Measurements from ENCODE around the gene EYA2. TPM values are rescaled to one million over a fixed set of nuclear protein-coding genes. Genes with fewer than 3 reads are reported as not detected.

The EYA2 gene
- polyA plus RNA-seq, 3 donors: 0.04 to 0.16 TPM; not detected in 1

DNA sequence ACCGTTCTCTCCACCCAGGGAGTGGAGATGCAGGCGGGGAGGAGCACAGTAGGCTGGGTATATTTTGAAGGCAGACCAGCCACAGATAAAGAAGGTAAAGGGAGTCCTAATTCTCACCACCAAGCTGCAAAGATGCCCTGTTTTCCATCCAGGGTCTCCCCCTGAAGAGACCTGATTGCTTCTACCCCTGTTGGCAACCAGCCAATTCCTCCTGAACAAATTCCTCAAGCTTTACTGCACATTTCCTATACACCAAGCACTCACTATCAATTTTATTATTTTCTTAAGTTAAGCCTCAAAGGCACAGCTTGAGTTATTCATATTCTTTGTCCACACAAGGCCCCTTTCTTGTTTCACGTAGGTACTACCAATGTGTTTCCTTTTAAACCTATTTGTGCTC lies 214.4 kb downstream of the EYA2 start:
- Histone ChIP-seq H3K36me3 (replicated peaks in 1 of 2; ENCODE audit: control insufficient read depth in 1 of 2, insufficient read depth in 2 of 2, low read length in 2 of 2) (no peaks in the 10 kb centered on the region), H3K27me3 (ENCODE audit: control insufficient read depth in 2 of 2, insufficient read depth in 2 of 2, low read length in 2 of 2) (no peaks in the 10 kb centered on the region), H3K9ac (ENCODE audit: insufficient read depth, low read length, poor library complexity, severe bottlenecking) (no peak overlapping the region), H3K79me2 (ENCODE audit: insufficient read depth, low read length) (no peaks in the 10 kb centered on the region), H4K20me1 (ENCODE audit: insufficient read depth, low read length) (no peaks in the 10 kb centered on the region), H2AFZ (ENCODE audit: insufficient read depth, low read depth, low read length, poor library complexity, severe bottlenecking) (no peak overlapping the region), H3K4me1 (ENCODE audit: control insufficient read depth in 1 of 2, insufficient read depth in 2 of 2, low read length in 2 of 2) (peaks cover 8 to 12% of the 10 kb centered on the region in 2 donors), H3K4me3 (replicated peaks in 1 of 3; ENCODE audit: low read depth in 2 of 3, low read length in 3 of 3) (no peak overlapping the region), H3K27ac (ENCODE audit: low read depth in 1 of 2, low read length in 2 of 2) (no peak overlapping the region), H3K9me3 (replicated peaks in 1 of 2; ENCODE audit: control insufficient read depth in 1 of 2, insufficient read depth in 1 of 2, low read length in 2 of 2) (peaks cover 15 to 40% of the 10 kb centered on the region in 2 donors), H3K4me2 (replicated peaks; ENCODE audit: extremely low read depth, low read length, poor library complexity, severe bottlenecking) (no peak overlapping the region)
- Mint-ChIP-seq H3K27ac (no peak overlapping the region), H3K36me3 (no peaks in the 10 kb centered on the region), H3K4me1 (peaks cover 9% of the 10 kb centered on the region), H3K27me3 (ENCODE audit: low read depth in 3 of 3) (peaks cover 7 to 11% (median 7%) of the 10 kb centered on the region in 3 donors), H3K9me3 (peaks cover 11 to 49% (median 34%) of the 10 kb centered on the region in 7 donors), H3K4me3 (no peak overlapping the region)
- DNase-seq: no peak
- TF ChIP-seq, protein P1, sequence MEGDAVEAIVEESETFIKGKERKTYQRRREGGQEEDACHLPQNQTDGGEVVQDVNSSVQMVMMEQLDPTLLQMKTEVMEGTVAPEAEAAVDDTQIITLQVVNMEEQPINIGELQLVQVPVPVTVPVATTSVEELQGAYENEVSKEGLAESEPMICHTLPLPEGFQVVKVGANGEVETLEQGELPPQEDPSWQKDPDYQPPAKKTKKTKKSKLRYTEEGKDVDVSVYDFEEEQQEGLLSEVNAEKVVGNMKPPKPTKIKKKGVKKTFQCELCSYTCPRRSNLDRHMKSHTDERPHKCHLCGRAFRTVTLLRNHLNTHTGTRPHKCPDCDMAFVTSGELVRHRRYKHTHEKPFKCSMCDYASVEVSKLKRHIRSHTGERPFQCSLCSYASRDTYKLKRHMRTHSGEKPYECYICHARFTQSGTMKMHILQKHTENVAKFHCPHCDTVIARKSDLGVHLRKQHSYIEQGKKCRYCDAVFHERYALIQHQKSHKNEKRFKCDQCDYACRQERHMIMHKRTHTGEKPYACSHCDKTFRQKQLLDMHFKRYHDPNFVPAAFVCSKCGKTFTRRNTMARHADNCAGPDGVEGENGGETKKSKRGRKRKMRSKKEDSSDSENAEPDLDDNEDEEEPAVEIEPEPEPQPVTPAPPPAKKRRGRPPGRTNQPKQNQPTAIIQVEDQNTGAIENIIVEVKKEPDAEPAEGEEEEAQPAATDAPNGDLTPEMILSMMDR (IDR thresholded peaks at IDR 0.05): no peak
- intact Hi-C loops (cut with micrococcal nuclease): no loop called here
- WGBS (ENCODE audit: insufficient coverage): no CpG with 5 or more reads among the region's 3 CpGs

DNA sequence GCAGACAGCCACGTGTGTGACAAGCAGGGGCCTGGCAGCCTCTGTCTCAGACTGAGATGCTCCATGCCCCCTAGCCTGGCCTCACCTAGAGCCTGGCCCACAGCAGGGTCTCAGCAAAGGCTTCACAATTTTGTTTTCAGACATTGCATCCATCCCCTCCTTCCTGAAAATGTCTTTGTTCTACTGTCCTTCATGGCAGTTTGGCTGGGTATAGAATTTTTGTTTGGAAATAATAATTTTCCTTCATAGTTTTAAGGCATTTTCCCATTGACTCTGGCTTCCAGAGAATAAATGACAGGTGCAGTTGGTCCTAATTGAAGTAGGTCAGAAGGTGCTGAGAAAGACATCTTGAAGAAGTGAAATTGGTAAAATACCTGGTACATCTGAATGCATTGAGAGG lies 216.2 kb downstream of the EYA2 start:
- H2AFZ ChIP-seq (ENCODE audit: insufficient read depth, low read depth, low read length, poor library complexity, severe bottlenecking): no peak overlapping the region
- H3K4me2 ChIP-seq (replicated peaks; ENCODE audit: extremely low read depth, low read length, poor library complexity, severe bottlenecking): no peak overlapping the region
- Mint-ChIP-seq H3K4me1 (peaks cover 9% of the 10 kb centered on the region), H3K27me3 (ENCODE audit: low read depth in 3 of 3) (peaks cover 7 to 18% (median 14%) of the 10 kb centered on the region in 3 donors), H3K27ac (no peak overlapping the region), H3K4me3 (no peak overlapping the region), H3K9me3 (peaks cover 11 to 36% (median 26%) of the 10 kb centered on the region in 7 donors), H3K36me3 (no peaks in the 10 kb centered on the region)
- peaks cover 8 to 12% of the 10 kb centered on the region in 2 donors for H3K4me1 ChIP-seq (ENCODE audit: control insufficient read depth in 1 of 2, insufficient read depth in 2 of 2, low read length in 2 of 2)
- 94% methylated on average over 1 of the region's 1 CpG for WGBS (ENCODE audit: insufficient coverage)
- no peak overlapping the region for H3K27ac ChIP-seq (ENCODE audit: low read depth in 1 of 2, low read length in 2 of 2)
- H3K27me3 ChIP-seq (ENCODE audit: control insufficient read depth in 2 of 2, insufficient read depth in 2 of 2, low read length in 2 of 2): no peaks in the 10 kb centered on the region
- no peak overlapping the region for H3K4me3 ChIP-seq (replicated peaks in 1 of 3; ENCODE audit: low read depth in 2 of 3, low read length in 3 of 3)
- no peak for DNase-seq
- TF ChIP-seq, protein P1 (IDR thresholded peaks at IDR 0.05): no peak
- intact Hi-C loops (cut with micrococcal nuclease): loop anchor here in 1 of 2 donors (5.0 kb wide), 1 partner anchor 36 kb away; no protein-coding TSS in a partner anchor
- H3K79me2 ChIP-seq (ENCODE audit: insufficient read depth, low read length): no peaks in the 10 kb centered on the region
- H4K20me1 ChIP-seq (ENCODE audit: insufficient read depth, low read length): no peaks in the 10 kb centered on the region
- no peak overlapping the region for H3K9ac ChIP-seq (ENCODE audit: insufficient read depth, low read length, poor library complexity, severe bottlenecking)
- H3K9me3 ChIP-seq (replicated peaks in 1 of 2; ENCODE audit: control insufficient read depth in 1 of 2, insufficient read depth in 1 of 2, low read length in 2 of 2): peaks cover 14 to 34% of the 10 kb centered on the region in 2 donors
- H3K36me3 ChIP-seq (replicated peaks in 1 of 2; ENCODE audit: control insufficient read depth in 1 of 2, insufficient read depth in 2 of 2, low read length in 2 of 2): no peaks in the 10 kb centered on the region

Measured in CD14-positive monocyte (primary cell).